HepG2 (cell line): Measurements from ENCODE around the gene ANKRD37. TPM values are rescaled to one million over a fixed set of nuclear protein-coding genes. Genes with fewer than 3 reads are reported as not detected.

Experiments
- ELF1 ChIP-seq: sonication (generic); formaldehyde crosslinking; IDR thresholded peaks from 2 replicates; pipeline ENCODE4 v1.4.0; 2020; ENCODE audit warnings: missing genetic modification reagents
- FOXC1 ChIP-seq: sonication (generic); formaldehyde crosslinking; IDR thresholded peaks from 2 replicates; pipeline ENCODE4 v1.8.0; 2022; ENCODE audit warnings: mild to moderate bottlenecking, missing genetic modification reagents, borderline replicate concordance
- GRHL1 ChIP-seq: sonication (generic); formaldehyde crosslinking; conservative IDR thresholded peaks from 2 replicates; pipeline ENCODE4 v1.8.0; 2022; ENCODE audit warnings: missing genetic modification reagents
- JUN ChIP-seq: sonication (generic); formaldehyde crosslinking; IDR thresholded peaks from 2 replicates; pipeline ENCODE4 v1.4.0; 2020; ENCODE audit warnings: mild to moderate bottlenecking, missing genetic modification reagents
- MEIS1 ChIP-seq: sonication (generic); formaldehyde crosslinking; IDR thresholded peaks from 2 replicates; pipeline ENCODE4 v1.9.0; 2021; ENCODE audit warnings: mild to moderate bottlenecking, missing genetic modification reagents, moderate library complexity, borderline replicate concordance
- NONO ChIP-seq, 2 experiments: fragments of 450-650 bp in 1 of 2; sonication (generic) in 1 of 2; formaldehyde crosslinking in 1 of 2; IDR thresholded peaks in 1 of 2; conservative IDR thresholded peaks in 1 of 2; 2 replicates each; pipeline versions ENCODE4 v1.6.1 to v1.8.0; 2017 to 2022; ENCODE audit warnings: mild to moderate bottlenecking in 1 of 2, missing genetic modification reagents in 1 of 2, moderate library complexity in 1 of 2
- NR1H2 ChIP-seq: sonication (generic); formaldehyde crosslinking; IDR thresholded peaks from 2 replicates; pipeline ENCODE4 v1.8.1; 2022; ENCODE audit warnings: low read depth, missing genetic modification reagents, borderline replicate concordance
- SRSF9 ChIP-seq: fragments of 200-400 bp; formaldehyde crosslinking; IDR thresholded peaks from 2 replicates; pipeline ENCODE4 v1.6.1; 2018; ENCODE audit warnings: borderline replicate concordance, mild to moderate bottlenecking, low read depth, low read length; ENCODE audit not compliant: insufficient read depth, poor library complexity, severe bottlenecking
- ZBTB10 ChIP-seq: sonication (generic); formaldehyde crosslinking; IDR thresholded peaks from 2 replicates; pipeline ENCODE4 v1.4.0; 2020; ENCODE audit warnings: missing genetic modification reagents, borderline replicate concordance
- ZBTB26 ChIP-seq: IDR thresholded peaks from 2 replicates; pipeline ENCODE4 v1.6.1; 2016; ENCODE audit warnings: missing compliant biosample characterization, missing genetic modification reagents, borderline replicate concordance
- ZMYM4 ChIP-seq: sonication (generic); formaldehyde crosslinking; IDR thresholded peaks from 2 replicates; pipeline ENCODE4 v1.8.1; 2023; ENCODE audit warnings: mild to moderate bottlenecking, missing genetic modification reagents
- ZNF136 ChIP-seq: sonication (generic); formaldehyde crosslinking; IDR thresholded peaks from 2 replicates; pipeline ENCODE4 v1.8.1; 2022; ENCODE audit warnings: low read depth, mild to moderate bottlenecking, moderate library complexity, missing genetic modification reagents
- ZNF18 ChIP-seq: sonication (generic); formaldehyde crosslinking; IDR thresholded peaks from 2 replicates; pipeline ENCODE4 v1.8.0; 2022; ENCODE audit warnings: mild to moderate bottlenecking, missing genetic modification reagents; ENCODE audit not compliant: insufficient replicate concordance
- ZNF207 ChIP-seq: fragments of 450-650 bp; IDR thresholded peaks from 2 replicates; pipeline ENCODE4 v1.6.1; 2016; ENCODE audit warnings: antibody characterized with exemption, borderline replicate concordance
- ZNF263 ChIP-seq: sonication (generic); formaldehyde crosslinking; IDR thresholded peaks from 2 replicates; pipeline ENCODE4 v1.4.0; 2020; ENCODE audit warnings: missing genetic modification reagents
- ZNF333 ChIP-seq: sonication (generic); formaldehyde crosslinking; IDR thresholded peaks from 2 replicates; pipeline ENCODE4 v1.4.0; 2020; ENCODE audit warnings: mild to moderate bottlenecking, missing genetic modification reagents, borderline replicate concordance
- ZNF616 ChIP-seq: sonication (generic); formaldehyde crosslinking; IDR thresholded peaks from 2 replicates; pipeline ENCODE4 v1.5.0; 2020; ENCODE audit warnings: low read depth, mild to moderate bottlenecking, missing genetic modification reagents
- ZNF709 ChIP-seq: sonication (generic); formaldehyde crosslinking; IDR thresholded peaks from 2 replicates; pipeline ENCODE4 v1.5.0; 2020; ENCODE audit warnings: mild to moderate bottlenecking, missing genetic modification reagents
- ZNF83 ChIP-seq: sonication (generic); formaldehyde crosslinking; IDR thresholded peaks from 2 replicates; pipeline ENCODE4 v1.4.0; 2020; ENCODE audit warnings: missing genetic modification reagents, mild to moderate bottlenecking, borderline replicate concordance
- polyA plus RNA-seq, 8 experiments: library from polyadenylated mRNA; depleted of rRNA in 3 of 8; stranded (reverse) in 7 of 8; unstranded in 1 of 8; fragments of >200 nt; fragmentation: Illumina TruSeq in 4 of 8; extraction: Trizol in 4 of 8; gene quantifications; 2 replicates each; pipeline versions ENCODE4 v1.2.1 to v1.2.3, GENCODE V29; 2011 to 2016; ENCODE audit warnings: low read depth in 4 of 8, missing spikeins in 1 of 8, mixed read lengths in 1 of 8; ENCODE audit not compliant: insufficient read depth in 1 of 8
- total RNA-seq, 5 experiments: library from RNA; depleted of rRNA; stranded (reverse); fragments of >200 nt; fragmentation: Illumina TruSeq; extraction: Trizol; gene quantifications; 2 replicates each; pipeline ENCODE4 v1.2.3, GENCODE V29; 2016; ENCODE audit warnings: low read depth in 1 of 5
- TF ChIP-seq, protein P1 (sequence below): sonication (generic); formaldehyde crosslinking; IDR thresholded peaks from 2 replicates; pipeline ENCODE4 v1.5.0; 2020; ENCODE audit warnings: missing genetic modification reagents

ANKRD37 gene
- total and polyA plus RNA-seq, 2 of the 13 experiments (the other 11 are each of a cell fraction or from before 2014, with no cell fraction given), result 2.2 to 51.4 TPM

DNA sequence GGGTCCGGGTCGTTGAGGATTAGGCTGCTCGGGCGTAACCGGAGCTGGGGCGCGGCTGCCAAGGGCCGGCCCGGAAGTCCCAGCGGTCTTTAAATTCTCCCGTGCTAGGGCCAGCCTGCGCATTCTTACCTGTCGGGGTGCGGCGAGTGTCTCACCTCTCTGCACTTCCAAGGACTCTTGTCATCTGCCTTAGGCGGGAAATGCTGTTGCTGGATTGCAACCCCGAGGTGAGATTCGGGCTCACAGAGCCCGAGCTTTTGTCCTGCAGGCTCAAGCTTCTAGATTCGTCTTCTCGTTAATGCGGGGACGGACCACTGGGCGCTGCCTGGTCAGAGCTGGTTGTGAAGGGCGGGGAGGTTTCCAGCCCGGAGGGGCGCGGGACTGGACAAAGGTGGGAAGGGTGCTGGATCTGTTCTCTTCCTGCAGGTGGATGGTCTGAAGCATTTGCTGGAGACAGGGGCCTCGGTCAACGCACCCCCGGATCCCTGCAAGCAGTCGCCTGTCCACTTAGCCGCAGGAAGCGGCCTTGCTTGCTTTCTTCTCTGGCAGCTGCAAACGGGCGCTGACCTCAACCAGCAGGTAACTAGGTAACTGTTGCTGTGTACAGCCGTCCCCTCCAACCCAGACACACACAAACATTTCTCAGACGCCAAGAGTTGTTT lies at the start of gene ANKRD37 (continued):
- no peak for TF ChIP-seq ZNF18 (CRISPR knock-in tag)
- TF ChIP-seq JUN (CRISPR knock-in tag), result no peak
- no peak; the same call in 1 of the 2 replicates for TF ChIP-seq MEIS1
- TF ChIP-seq GRHL1 (CRISPR knock-in tag), result no peak
- no peak for TF ChIP-seq ZBTB10
- no peak for TF ChIP-seq ZBTB26 (CRISPR knock-in tag)
- no peak for TF ChIP-seq ZNF136 (CRISPR knock-in tag)
- no peak for TF ChIP-seq ZNF263 (CRISPR knock-in tag)
- TF ChIP-seq NONO (IDR thresholded peaks at IDR 0.05), result no peak
- no peak for TF ChIP-seq NONO (CRISPR knock-in tag; conservative IDR thresholded peaks at IDR 0.05)
- TF ChIP-seq, protein P1, sequence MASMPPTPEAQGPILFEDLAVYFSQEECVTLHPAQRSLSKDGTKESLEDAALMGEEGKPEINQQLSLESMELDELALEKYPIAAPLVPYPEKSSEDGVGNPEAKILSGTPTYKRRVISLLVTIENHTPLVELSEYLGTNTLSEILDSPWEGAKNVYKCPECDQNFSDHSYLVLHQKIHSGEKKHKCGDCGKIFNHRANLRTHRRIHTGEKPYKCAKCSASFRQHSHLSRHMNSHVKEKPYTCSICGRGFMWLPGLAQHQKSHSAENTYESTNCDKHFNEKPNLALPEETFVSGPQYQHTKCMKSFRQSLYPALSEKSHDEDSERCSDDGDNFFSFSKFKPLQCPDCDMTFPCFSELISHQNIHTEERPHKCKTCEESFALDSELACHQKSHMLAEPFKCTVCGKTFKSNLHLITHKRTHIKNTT (CRISPR knock-in tag), result no peak
- peak; percentile 69 for TF ChIP-seq ELF1
- TF ChIP-seq NR1H2, result no peak
- no peak for TF ChIP-seq FOXC1
- no peak for TF ChIP-seq SRSF9
- TF ChIP-seq ZNF333 (CRISPR knock-in tag), result peak; percentile 26; the same call in 1 of the 2 replicates
- no peak; the same call in 1 of the 2 replicates for TF ChIP-seq ZNF709
- TF ChIP-seq ZMYM4, result no peak; the same call in 1 of the 2 replicates
- no peak; the same call in 1 of the 2 replicates for TF ChIP-seq ZNF83 (CRISPR knock-in tag)
- TF ChIP-seq ZNF207, result no peak
- TF ChIP-seq ZNF616 (CRISPR knock-in tag), result no peak
